ENCODE measurements around the gene CYB5B.

DNA sequence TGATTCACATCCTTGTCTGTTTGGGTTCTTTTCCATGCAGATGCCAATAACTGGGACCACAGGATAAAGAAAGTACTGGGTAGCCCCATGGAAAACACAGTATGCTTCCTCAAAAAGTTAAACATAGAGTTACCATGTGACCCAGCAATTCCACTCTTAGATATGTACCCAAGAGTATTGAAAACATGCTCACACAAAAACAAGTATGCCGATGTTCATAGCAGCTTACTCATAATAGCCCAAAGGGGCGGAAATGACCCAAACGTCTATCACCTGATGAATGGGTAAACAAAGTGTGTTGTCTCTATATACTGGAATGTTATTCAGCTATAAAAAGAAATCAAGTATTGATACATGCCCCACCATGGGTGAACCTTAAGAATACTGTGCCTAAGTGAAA lies 55.4 kb downstream of the CYB5B start:
- TF ChIP-seq, protein P1, sequence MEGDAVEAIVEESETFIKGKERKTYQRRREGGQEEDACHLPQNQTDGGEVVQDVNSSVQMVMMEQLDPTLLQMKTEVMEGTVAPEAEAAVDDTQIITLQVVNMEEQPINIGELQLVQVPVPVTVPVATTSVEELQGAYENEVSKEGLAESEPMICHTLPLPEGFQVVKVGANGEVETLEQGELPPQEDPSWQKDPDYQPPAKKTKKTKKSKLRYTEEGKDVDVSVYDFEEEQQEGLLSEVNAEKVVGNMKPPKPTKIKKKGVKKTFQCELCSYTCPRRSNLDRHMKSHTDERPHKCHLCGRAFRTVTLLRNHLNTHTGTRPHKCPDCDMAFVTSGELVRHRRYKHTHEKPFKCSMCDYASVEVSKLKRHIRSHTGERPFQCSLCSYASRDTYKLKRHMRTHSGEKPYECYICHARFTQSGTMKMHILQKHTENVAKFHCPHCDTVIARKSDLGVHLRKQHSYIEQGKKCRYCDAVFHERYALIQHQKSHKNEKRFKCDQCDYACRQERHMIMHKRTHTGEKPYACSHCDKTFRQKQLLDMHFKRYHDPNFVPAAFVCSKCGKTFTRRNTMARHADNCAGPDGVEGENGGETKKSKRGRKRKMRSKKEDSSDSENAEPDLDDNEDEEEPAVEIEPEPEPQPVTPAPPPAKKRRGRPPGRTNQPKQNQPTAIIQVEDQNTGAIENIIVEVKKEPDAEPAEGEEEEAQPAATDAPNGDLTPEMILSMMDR (IDR thresholded peaks at IDR 0.05): no peak
- TF ChIP-seq EP300 (IDR thresholded peaks at IDR 0.05; ENCODE audit: low read depth) (no peak), POLR2A (IDR thresholded peaks at IDR 0.05) (no peak), POLR2AphosphoS5 (IDR thresholded peaks at IDR 0.05) (no peak)
